OCI-LY1 (cell line): Measurements from ENCODE around the gene SKAP2.

ENCODE experiments used
- H2AFZ ChIP-seq: fragments of 200-600 bp; sonication (generic), shearing (Covaris generic); 2 replicates; pipeline ENCODE4 v1.6.0; 2014; ENCODE audit warnings: antibody characterized with exemption, mild to moderate bottlenecking, low read length
- H3F3A ChIP-seq: fragments of 200-600 bp; sonication (generic), shearing (Covaris generic); 2 replicates; pipeline ENCODE4 v1.6.0; 2014; ENCODE audit warnings: mild to moderate bottlenecking, antibody characterized with exemption, low read length, moderate library complexity; ENCODE audit not compliant: insufficient read depth
- H3K27ac ChIP-seq: fragments of 200-600 bp; sonication (generic); 2 replicates; pipeline ENCODE4 v1.5.1; 2014; ENCODE audit warnings: low read length, mixed run types, mild to moderate bottlenecking, low read depth; ENCODE audit not compliant: poor library complexity, severe bottlenecking
- H3K27me3 ChIP-seq: fragments of 200-600 bp; sonication (generic); 2 replicates; pipeline ENCODE4 v1.6.0; 2014; ENCODE audit warnings: antibody characterized with exemption, mild to moderate bottlenecking, low read length, moderate library complexity; ENCODE audit not compliant: insufficient read depth
- H3K36me3 ChIP-seq: fragments of 200-600 bp; sonication (generic); 2 replicates; pipeline ENCODE4 v1.6.1; 2014; ENCODE audit warnings: mild to moderate bottlenecking, antibody characterized with exemption, low read length, moderate library complexity, mixed read lengths; ENCODE audit not compliant: insufficient read depth
- H3K4me1 ChIP-seq: fragments of 200-600 bp; sonication (generic); 2 replicates; pipeline ENCODE4 v1.5.1; 2014; ENCODE audit warnings: mild to moderate bottlenecking, low read length, moderate library complexity; ENCODE audit not compliant: insufficient read depth, severe bottlenecking
- H3K4me2 ChIP-seq: fragments of 200-600 bp; sonication (generic), shearing (Covaris generic); 2 replicates; pipeline ENCODE4 v1.6.1; 2014; ENCODE audit warnings: low read length
- H3K4me3 ChIP-seq: fragments of 200-600 bp; sonication (generic); 2 replicates; pipeline ENCODE4 v1.5.1; 2014; ENCODE audit warnings: low read length, low read depth, mild to moderate bottlenecking, mixed read lengths; ENCODE audit not compliant: poor library complexity, severe bottlenecking
- H3K79me2 ChIP-seq: fragments of 200-600 bp; shearing (Covaris generic); 2 replicates; pipeline ENCODE4 v1.6.1; 2016; ENCODE audit warnings: mixed run types, low read length, mixed read lengths; ENCODE audit not compliant: insufficient read depth
- H3K9ac ChIP-seq: fragments of 200-600 bp; sonication (generic), shearing (Covaris generic); 2 replicates; pipeline ENCODE4 v1.6.1; 2014; ENCODE audit warnings: mild to moderate bottlenecking, low read length, mixed read lengths
- H3K9me2 ChIP-seq: fragments of 200-600 bp; sonication (generic), shearing (Covaris generic); 2 replicates; pipeline ENCODE4 v1.6.1; 2014; ENCODE audit warnings: low read depth, mild to moderate bottlenecking, low read length, mixed read lengths
- H3K9me3 ChIP-seq: fragments of 200-600 bp; shearing (Covaris generic); 2 replicates; pipeline ENCODE4 v1.6.1; 2014; ENCODE audit warnings: low read length, mixed read lengths
- H4K20me1 ChIP-seq: fragments of 200-600 bp; sonication (generic), shearing (Covaris generic); 2 replicates; pipeline ENCODE4 v1.6.0; 2016; ENCODE audit warnings: mild to moderate bottlenecking, low read length; ENCODE audit not compliant: insufficient read depth
- CTCF ChIP-seq: fragments of 200-600 bp; sonication (generic), shearing (Covaris generic); IDR thresholded peaks from 2 replicates; pipeline ENCODE4 v1.5.1; 2017; ENCODE audit warnings: mild to moderate bottlenecking, antibody characterized with exemption, low read length, moderate library complexity, mixed read lengths
- EZH2 ChIP-seq: fragments of 200-600 bp; sonication (generic), shearing (Covaris generic); IDR thresholded peaks from 2 replicates; pipeline ENCODE4 v1.8.0; 2017; ENCODE audit warnings: borderline replicate concordance, mixed run types, mild to moderate bottlenecking, antibody characterized with exemption, low read length, moderate library complexity, mixed read lengths

The SKAP2 gene

GRCh38 chr7:26726051-26726450 lies 138.3 kb downstream of the SKAP2 start:
- TF ChIP-seq CTCF (no peak), EZH2 (no peak)
- H3K9me2 ChIP-seq: no peaks in the 10 kb centered on the region

GRCh38 chr7:26724795-26725194 lies 139.6 kb downstream of the SKAP2 start:
- Histone ChIP-seq H3K4me1 (peaks cover 19% of the 10 kb centered on the region), H3K9ac (no peak overlapping the region), H3F3A (no peaks in the 10 kb centered on the region), H3K9me3 (no peaks in the 10 kb centered on the region), H3K27me3 (no peaks in the 10 kb centered on the region), H3K27ac (no peak overlapping the region), H3K79me2 (no peaks in the 10 kb centered on the region), H3K4me2 (no peak overlapping the region), H2AFZ (no peak overlapping the region), H3K9me2 (no peaks in the 10 kb centered on the region), H3K36me3 (no peaks in the 10 kb centered on the region), H4K20me1 (no peaks in the 10 kb centered on the region), H3K4me3 (no peak overlapping the region)
- TF ChIP-seq EZH2 (no peak), CTCF (no peak)

More at GRCh38 chr7:26726051-26726450, 138.3 kb downstream of the SKAP2 start:
- H3K27ac ChIP-seq: no peak overlapping the region
- H3K9ac ChIP-seq: no peak overlapping the region
- H3K4me3 ChIP-seq: no peak overlapping the region
- no peak overlapping the region for H3K4me2 ChIP-seq
- no peak overlapping the region for H2AFZ ChIP-seq
- H3K9me3 ChIP-seq: no peaks in the 10 kb centered on the region
- no peaks in the 10 kb centered on the region for H3K79me2 ChIP-seq
- H3F3A ChIP-seq: no peaks in the 10 kb centered on the region
- H3K27me3 ChIP-seq: no peaks in the 10 kb centered on the region
- no peaks in the 10 kb centered on the region for H4K20me1 ChIP-seq
- H3K36me3 ChIP-seq: no peaks in the 10 kb centered on the region
- H3K4me1 ChIP-seq: peaks cover 19% of the 10 kb centered on the region

GRCh38 chr7:26723129-26723528 lies 141.3 kb downstream of the SKAP2 start:
- no peaks in the 10 kb centered on the region for H3K27me3 ChIP-seq
- TF ChIP-seq CTCF (no peak), EZH2 (no peak)
- H3F3A ChIP-seq: no peaks in the 10 kb centered on the region
- no peaks in the 10 kb centered on the region for H3K79me2 ChIP-seq
- no peaks in the 10 kb centered on the region for H3K9me2 ChIP-seq
- H3K4me3 ChIP-seq: no peak overlapping the region
- H3K9me3 ChIP-seq: no peaks in the 10 kb centered on the region
- peaks cover 15% of the 10 kb centered on the region for H3K4me1 ChIP-seq
- no peak overlapping the region for H2AFZ ChIP-seq
- no peaks in the 10 kb centered on the region for H3K36me3 ChIP-seq
- H4K20me1 ChIP-seq: no peaks in the 10 kb centered on the region
- H3K4me2 ChIP-seq: peak overlapping the region; percentile 7; the same call in 1 of the 2 replicates
- no peak overlapping the region for H3K9ac ChIP-seq
- H3K27ac ChIP-seq: peak overlapping the region; percentile 54
